Ishikawa (cell line): Measurements from ENCODE around the gene CRYBB1.

Source experiments
- CEBPB ChIP-seq: IDR thresholded peaks from 2 replicates; pipeline ENCODE4 v1.6.1; 2012
- CREB1 ChIP-seq: IDR thresholded peaks from 2 replicates; pipeline ENCODE4 v1.6.1; 2012; ENCODE audit warnings: low read depth
- EGR1 ChIP-seq: IDR thresholded peaks from 2 replicates; pipeline ENCODE4 v1.6.1; 2012
- EP300 ChIP-seq: IDR thresholded peaks from 2 replicates; pipeline ENCODE4 v1.6.1; 2012; ENCODE audit warnings: borderline replicate concordance
- FOXM1 ChIP-seq: IDR thresholded peaks from 2 replicates; pipeline ENCODE4 v1.6.1; 2012; ENCODE audit warnings: low read depth, borderline replicate concordance
- MAX ChIP-seq: IDR thresholded peaks from 2 replicates; pipeline ENCODE4 v1.6.1; 2012
- RAD21 ChIP-seq: IDR thresholded peaks from 2 replicates; pipeline ENCODE4 v1.6.1; 2012; ENCODE audit warnings: low read depth
- REST ChIP-seq: IDR thresholded peaks from 2 replicates; pipeline ENCODE4 v1.6.1; 2012; ENCODE audit warnings: low read depth, mild to moderate bottlenecking
- TAF1 ChIP-seq: IDR thresholded peaks from 2 replicates; pipeline ENCODE4 v1.6.1; 2012; ENCODE audit warnings: low read depth, mild to moderate bottlenecking
- TCF12 ChIP-seq: IDR thresholded peaks from 2 replicates; pipeline ENCODE4 v1.6.1; 2012; ENCODE audit warnings: low read depth
- USF1 ChIP-seq: IDR thresholded peaks from 2 replicates; pipeline ENCODE4 v1.6.1; 2012
- YY1 ChIP-seq: IDR thresholded peaks from 2 replicates; pipeline ENCODE4 v1.6.1; 2012; ENCODE audit warnings: low read depth
- ZBTB7A ChIP-seq: IDR thresholded peaks from 2 replicates; pipeline ENCODE4 v1.6.1; 2012; ENCODE audit warnings: low read depth

GRCh38 chr22:26636296-26636695, 18.5 kb upstream of the CRYBB1 start:
- TF ChIP-seq EP300 (no peak), YY1 (no peak), ZBTB7A (no peak), EGR1 (no peak), FOXM1 (no peak), REST (no peak), MAX (no peak), CREB1 (no peak), CEBPB (no peak), TAF1 (no peak), USF1 (no peak), RAD21 (no peak), TCF12 (no peak)
